Measurements from ENCODE around the gene SLC4A4. TPM values are rescaled to one million over a fixed set of nuclear protein-coding genes. Genes with fewer than 3 reads are reported as not detected.

SLC4A4 gene
- total RNA-seq, 2 donors from 2014 or later = 21.7 to 27.3 TPM

GRCh38 chr4:71445811-71446210, 107.0 kb downstream of the SLC4A4 start:
- Histone ChIP-seq H3K9me3 (no peaks in the 10 kb centered on the region), H3K27me3 (no peaks in the 10 kb centered on the region), H3K4me3 (no peak overlapping the region), H3K36me3 (no peaks in the 10 kb centered on the region), H3K4me1 (peaks cover 0 to 13% of the 10 kb centered on the region in 2 donors), H3K27ac (peak overlapping the region in 1 of 2 donors; percentile 53)
- no peak for TF ChIP-seq CTCF (IDR thresholded peaks at IDR 0.05)
- no peak for DNase-seq (ENCODE audit: low spot score)

GRCh38 chr4:71446479-71447081, 107.8 kb downstream of the SLC4A4 start:
- Histone ChIP-seq H3K4me1 (peaks cover 0 to 13% of the 10 kb centered on the region in 2 donors), H3K4me3 (no peak overlapping the region), H3K27me3 (no peaks in the 10 kb centered on the region), H3K9me3 (no peaks in the 10 kb centered on the region), H3K36me3 (no peaks in the 10 kb centered on the region), H3K27ac (peak overlapping the region in 1 of 2 donors; percentile 53)
- no peak for TF ChIP-seq CTCF (IDR thresholded peaks at IDR 0.05)
- DNase-seq (ENCODE audit: low spot score) = no peak

GRCh38 chr4:71449040-71449439, 110.2 kb downstream of the SLC4A4 start:
- Histone ChIP-seq H3K4me1 (peaks cover 0 to 16% of the 10 kb centered on the region in 2 donors), H3K9me3 (no peaks in the 10 kb centered on the region), H3K36me3 (no peaks in the 10 kb centered on the region), H3K4me3 (no peak overlapping the region), H3K27ac (peak overlapping the region in 1 of 2 donors; percentile 76), H3K27me3 (no peaks in the 10 kb centered on the region)
- DNase-seq (ENCODE audit: low spot score) = no peak
- TF ChIP-seq CTCF (IDR thresholded peaks at IDR 0.05) = no peak

- peak overlapping the region in 1 of 2 donors; percentile 76 for H3K27ac ChIP-seq
- no peaks in the 10 kb centered on the region for H3K36me3 ChIP-seq
- no peaks in the 10 kb centered on the region for H3K9me3 ChIP-seq
- TF ChIP-seq CTCF (IDR thresholded peaks at IDR 0.05) = no peak
- H3K27me3 ChIP-seq = no peaks in the 10 kb centered on the region
- H3K4me3 ChIP-seq = no peak overlapping the region
- peaks cover 0 to 12% of the 10 kb centered on the region in 2 donors for H3K4me1 ChIP-seq
- DNase-seq (ENCODE audit: low spot score) = no peak
Measured at GRCh38 chr4:71449878-71450277, 111.1 kb downstream of the SLC4A4 start.

- no peaks in the 10 kb centered on the region for H3K27me3 ChIP-seq
- no peak for TF ChIP-seq CTCF (IDR thresholded peaks at IDR 0.05)
- H3K36me3 ChIP-seq = no peaks in the 10 kb centered on the region
- H3K4me1 ChIP-seq = peaks cover 0 to 10% of the 10 kb centered on the region in 2 donors
- H3K4me3 ChIP-seq = no peak overlapping the region
- no peak for DNase-seq (ENCODE audit: low spot score)
- H3K9me3 ChIP-seq = no peaks in the 10 kb centered on the region
- H3K27ac ChIP-seq = peak overlapping the region in 1 of 2 donors; percentile 32
Measured at GRCh38 chr4:71453531-71453930, 114.7 kb downstream of the SLC4A4 start.

- peak overlapping the region; percentile 48 to 79 for H3K27ac ChIP-seq
- H3K27me3 ChIP-seq = no peaks in the 10 kb centered on the region
- no peak for DNase-seq (ENCODE audit: low spot score)
Measured at GRCh38 chr4:71456841-71457240, 118.0 kb downstream of the SLC4A4 start.

More at GRCh38 chr4:71456841-71457240, 118.0 kb downstream of the SLC4A4 start:
- Histone ChIP-seq H3K9me3 (no peaks in the 10 kb centered on the region), H3K4me3 (no peak overlapping the region), H3K4me1 (peaks cover 0 to 10% of the 10 kb centered on the region in 2 donors), H3K36me3 (no peaks in the 10 kb centered on the region)
- TF ChIP-seq CTCF (IDR thresholded peaks at IDR 0.05) = no peak
